HG02623 (cell line): Measurements from ENCODE around the gene CNST.
"Not testable (repeated sequence)": the region's sequence is repeated elsewhere in the genome, so short reads cannot be mapped to it uniquely, and the experiment has no call there.

ENCODE experiments used
- ATAC-seq: cut with Tn5 transposase; IDR thresholded peaks from one replicate; pipeline ENCODE4 v1.9.1; 2021; ENCODE audit warnings: moderate library complexity; ENCODE audit not compliant: unreplicated experiment

CNST gene

GRCh38 chr1:246698466-246699094 lies 132.3 kb downstream of the CNST start:
- no peak for ATAC-seq

- peak; percentile 96 for ATAC-seq
These were observed 133.0 kb downstream of the CNST start for GRCh38 chr1:246699095-246699735.

- no peak for ATAC-seq
These were observed 137.3 kb downstream of the CNST start for GRCh38 chr1:246703581-246703980.

- ATAC-seq: no peak
These were observed 139.1 kb downstream of the CNST start for GRCh38 chr1:246705368-246705767.

GRCh38 chr1:246708166-246708565 lies 141.9 kb downstream of the CNST start:
- ATAC-seq: no peak

GRCh38 chr1:246709196-246709595 lies 142.9 kb downstream of the CNST start:
- ATAC-seq: no peak

GRCh38 chr1:246709835-246710234 lies 143.6 kb downstream of the CNST start:
- no peak for ATAC-seq

GRCh38 chr1:246711548-246712003 lies 145.3 kb downstream of the CNST start:
- ATAC-seq: no peak

GRCh38 chr1:246712428-246712827 lies 146.2 kb downstream of the CNST start:
- ATAC-seq: not testable (repeated sequence)
